ENCODE data around the gene ZCCHC9. TPM values are rescaled to one million over a fixed set of nuclear protein-coding genes. Genes with fewer than 3 reads are reported as not detected.

Gene ZCCHC9
- total RNA-seq, 1 experiment from 2014 or later, result 32.2 TPM

DNA sequence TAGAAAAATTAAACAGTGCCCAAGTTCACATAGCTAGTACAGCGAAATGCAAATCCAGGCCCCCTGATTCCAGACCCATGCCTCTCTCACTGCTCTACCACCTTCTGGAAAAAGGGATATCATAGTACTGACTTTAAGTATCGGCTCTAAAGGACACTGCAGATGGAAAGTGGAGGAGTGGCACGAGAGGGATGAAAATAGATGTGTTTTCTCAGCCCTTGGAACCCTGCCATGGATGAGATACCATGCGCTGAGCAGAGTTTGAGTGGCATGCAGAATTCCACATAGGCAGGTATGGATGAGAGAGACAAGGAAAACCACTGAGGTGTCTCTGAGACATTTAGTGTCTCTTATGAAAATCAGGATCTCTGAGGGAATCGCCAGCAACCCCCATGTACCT, 49.5 kb upstream of the ZCCHC9 start:
- no peak overlapping the region for H2BK12ac ChIP-seq (ENCODE audit: insufficient read length, low read depth, low read length)
- no peak overlapping the region for H3K23ac ChIP-seq (ENCODE audit: insufficient read length, low read depth, low read length)
- Mint-ChIP-seq H3K27me3 (ENCODE audit: low read depth) (no peaks in the 10 kb centered on the region), H3K4me3 (no peak overlapping the region), H3K9me3 (no peaks in the 10 kb centered on the region), H3K4me1 (peaks cover 28 to 48% of the 10 kb centered on the region in 2 experiments), H3K27ac (no peak overlapping the region; a peak in 1 of 7 replicates), H3K36me3 (ENCODE audit: insufficient read depth in 1 of 3, low read depth in 3 of 3) (peaks cover 5 to 19% (median 12%) of the 10 kb centered on the region in 3 experiments; a peak in 6 of 7 replicates)
- H4K8ac ChIP-seq (replicated peaks; ENCODE audit: insufficient read length, low read depth, low read length), result no peak overlapping the region
- no peak overlapping the region for H3K14ac ChIP-seq (ENCODE audit: insufficient read depth, low read length)
- no peaks in the 10 kb centered on the region for H3K23me2 ChIP-seq (ENCODE audit: insufficient read length, low read depth, low read length, poor library complexity, severe bottlenecking)
- H4K91ac ChIP-seq (ENCODE audit: insufficient read length, low read depth, low read length), result no peak overlapping the region
- H3K9ac ChIP-seq (ENCODE audit: extremely low read depth, insufficient read length, low read length), result no peak overlapping the region
- no peaks in the 10 kb centered on the region for H3K27me3 ChIP-seq (ENCODE audit: insufficient read depth, low read length)
- H3K18ac ChIP-seq (ENCODE audit: insufficient read length, low read depth, low read length), result no peak overlapping the region
- H2BK120ac ChIP-seq (ENCODE audit: low read depth, low read length, poor library complexity, severe bottlenecking), result no peak overlapping the region
- no peak overlapping the region for H2BK5ac ChIP-seq (ENCODE audit: insufficient read length, low read length)
- H2AFZ ChIP-seq (ENCODE audit: low read length), result no peak overlapping the region
- TF ChIP-seq, protein P1, sequence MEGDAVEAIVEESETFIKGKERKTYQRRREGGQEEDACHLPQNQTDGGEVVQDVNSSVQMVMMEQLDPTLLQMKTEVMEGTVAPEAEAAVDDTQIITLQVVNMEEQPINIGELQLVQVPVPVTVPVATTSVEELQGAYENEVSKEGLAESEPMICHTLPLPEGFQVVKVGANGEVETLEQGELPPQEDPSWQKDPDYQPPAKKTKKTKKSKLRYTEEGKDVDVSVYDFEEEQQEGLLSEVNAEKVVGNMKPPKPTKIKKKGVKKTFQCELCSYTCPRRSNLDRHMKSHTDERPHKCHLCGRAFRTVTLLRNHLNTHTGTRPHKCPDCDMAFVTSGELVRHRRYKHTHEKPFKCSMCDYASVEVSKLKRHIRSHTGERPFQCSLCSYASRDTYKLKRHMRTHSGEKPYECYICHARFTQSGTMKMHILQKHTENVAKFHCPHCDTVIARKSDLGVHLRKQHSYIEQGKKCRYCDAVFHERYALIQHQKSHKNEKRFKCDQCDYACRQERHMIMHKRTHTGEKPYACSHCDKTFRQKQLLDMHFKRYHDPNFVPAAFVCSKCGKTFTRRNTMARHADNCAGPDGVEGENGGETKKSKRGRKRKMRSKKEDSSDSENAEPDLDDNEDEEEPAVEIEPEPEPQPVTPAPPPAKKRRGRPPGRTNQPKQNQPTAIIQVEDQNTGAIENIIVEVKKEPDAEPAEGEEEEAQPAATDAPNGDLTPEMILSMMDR (conservative IDR thresholded peaks at IDR 0.05), result no peak
- no peaks in the 10 kb centered on the region for H3K9me3 ChIP-seq (ENCODE audit: control insufficient read depth, low read depth, low read length)
- no peaks in the 10 kb centered on the region for H4K20me1 ChIP-seq (ENCODE audit: control insufficient read depth, insufficient read depth, insufficient read length)
- H2AK5ac ChIP-seq (ENCODE audit: insufficient read length, low read length), result no peak overlapping the region
- DNase-seq, result no peak
- H2BK15ac ChIP-seq (ENCODE audit: low read depth, low read length), result no peak overlapping the region
- no peak overlapping the region for H2BK20ac ChIP-seq (ENCODE audit: low read depth, low read length, poor library complexity, severe bottlenecking)
- H3K56ac ChIP-seq (ENCODE audit: insufficient read length, low read depth, low read length), result no peak overlapping the region
- no CpG with 5 or more reads among the region's 5 CpGs for WGBS (ENCODE audit: extremely low coverage, insufficient read length, low lambda C conversion rate)
- no peak overlapping the region for H3K27ac ChIP-seq (ENCODE audit: insufficient read length, low read depth, low read length)
- H3K4me1 ChIP-seq (ENCODE audit: insufficient read depth, low read length), result peaks cover 3% of the 10 kb centered on the region; the same call in 1 of the 2 replicates
- H3K4ac ChIP-seq (ENCODE audit: low read depth, low read length), result no peak overlapping the region
- H3K79me1 ChIP-seq (ENCODE audit: insufficient read depth, low read depth, low read length, poor library complexity, severe bottlenecking), result peaks cover 3% of the 10 kb centered on the region
- no peak overlapping the region for H3K4me2 ChIP-seq (ENCODE audit: insufficient read depth, insufficient read length, low read length)
- no peak overlapping the region for H4K5ac ChIP-seq (ENCODE audit: insufficient read length, low read depth, low read length)
- H3T11ph ChIP-seq (ENCODE audit: low read length), result no peak overlapping the region
- H3K79me2 ChIP-seq (ENCODE audit: insufficient read depth, low read length), result no peaks in the 10 kb centered on the region; the same call in 1 of the 2 replicates

All from H9 (cell line).